B cell (primary cell): ENCODE data around the gene ADAMTS19.

Experiments
- CTCF ChIP-seq: fragments of 200-600 bp; IDR thresholded peaks from one replicate; pipeline ENCODE4 v1.8.0; 2022; ENCODE audit warnings: antibody characterized with exemption, mild to moderate bottlenecking
- EZH2 ChIP-seq: IDR thresholded peaks from 2 replicates; pipeline ENCODE4 v1.6.1; 2012; ENCODE audit warnings: borderline replicate concordance, low read depth, mild to moderate bottlenecking, moderate library complexity, low read length; ENCODE audit not compliant: insufficient read depth, poor library complexity, severe bottlenecking

- TF ChIP-seq CTCF (no peak), EZH2 (no peak)
Measured at GRCh38 chr5:129541648-129542251, 81.7 kb downstream of the ADAMTS19 start.
